H1 (cell line): ENCODE results near the gene CHRNG. TPM values are rescaled to one million over a fixed set of nuclear protein-coding genes. Genes with fewer than 3 reads are reported as not detected.

ENCODE experiments used
- CTCF ChIA-PET: fragments of 300-600 bp; sonication (Branson Sonifier 250); formaldehyde crosslinking; loops from one replicate; lab custom pipeline; 2021; ENCODE audit not compliant: partially characterized antibody; lab: Charles Lee
- POLR2A ChIA-PET: fragments of 300-600 bp; sonication (Branson Sonifier 250); formaldehyde crosslinking; loops from one replicate; lab custom pipeline; 2021; ENCODE audit warnings: inconsistent platforms; ENCODE audit not compliant: partially characterized antibody; lab: Charles Lee
- DNase-seq, 2 experiments: peaks; one replicate each; pipeline versions ENCODE4 v3.0.0 to v3.0.0-alpha.2; 2010 to 2022; ENCODE audit warnings: low spot score in 2 of 2, low read depth in 1 of 2, mixed read lengths in 1 of 2
- FAIRE-seq: peaks from 2 replicates; lab custom pipeline; 2011; peaks lifted over from hg19 to GRCh38; lab: Jason Lieb, UNC
- H2AFZ ChIP-seq: 2 replicates; pipeline ENCODE4 v1.8.1; 2012; ENCODE audit warnings: low read length, inconsistent platforms
- H2AK5ac ChIP-seq: 2 replicates; pipeline ENCODE4 v1.6.1; 2013; ENCODE audit warnings: low read depth, low read length
- H2BK120ac ChIP-seq: replicated peaks from 2 replicates; pipeline ENCODE3; 2013; ENCODE audit warnings: low read depth, low read length, inconsistent platforms
- H2BK12ac ChIP-seq: 2 replicates; pipeline ENCODE4 v1.6.1; 2013; ENCODE audit warnings: low read depth, low read length
- H2BK15ac ChIP-seq: 2 replicates; pipeline ENCODE4 v1.6.1; 2013; ENCODE audit warnings: low read length
- H2BK20ac ChIP-seq: 2 replicates; pipeline ENCODE4 v1.6.1; 2013; ENCODE audit warnings: low read length
- H2BK5ac ChIP-seq: 2 replicates; pipeline ENCODE4 v1.6.1; 2013; ENCODE audit warnings: low read depth, low read length
- H3K14ac ChIP-seq: 2 replicates; pipeline ENCODE4 v1.6.1; 2013; ENCODE audit warnings: inconsistent platforms; ENCODE audit not compliant: insufficient read length
- H3K18ac ChIP-seq: 2 replicates; pipeline ENCODE4 v1.6.1; 2013; ENCODE audit warnings: low read length; ENCODE audit errors: extremely low read depth
- H3K23ac ChIP-seq: 2 replicates; pipeline ENCODE4 v1.6.1; 2013; ENCODE audit warnings: inconsistent platforms; ENCODE audit not compliant: insufficient read length
- H3K23me2 ChIP-seq: 2 replicates; pipeline ENCODE4 v1.6.1; 2013; ENCODE audit warnings: low read depth, low read length
- H3K27ac ChIP-seq: 2 replicates; pipeline ENCODE4 v1.6.1; 2011; ENCODE audit warnings: low read depth, low read length, inconsistent platforms
- H3K27me3 ChIP-seq, 4 experiments: replicated peaks in 1 of 4; 1 replicate in 1 of 4; 2 replicates in 3 of 4; pipeline versions ENCODE4 v1.6.1 to v1.8.1; 2011 to 2013; ENCODE audit warnings: low read length in 3 of 4, mild to moderate bottlenecking in 3 of 4, inconsistent platforms in 2 of 4, mixed read lengths in 2 of 4, moderate library complexity in 1 of 4; ENCODE audit not compliant: control insufficient read depth in 3 of 4, insufficient read depth in 3 of 4; ENCODE audit errors: extremely low read depth in 1 of 4
- H3K36me3 ChIP-seq, 4 experiments: 2 replicates each; pipeline versions ENCODE4 v1.6.1 to v1.8.1; 2011 to 2013; ENCODE audit warnings: mild to moderate bottlenecking in 4 of 4, low read length in 3 of 4, moderate library complexity in 2 of 4, control low read depth in 1 of 4, inconsistent platforms in 1 of 4; ENCODE audit not compliant: insufficient read depth in 4 of 4, control insufficient read depth in 2 of 4
- H3K4ac ChIP-seq: replicated peaks from 2 replicates; pipeline ENCODE3; 2013; ENCODE audit warnings: low read length, low read depth, mixed read lengths, inconsistent platforms; ENCODE audit not compliant: insufficient read length
- H3K4me1 ChIP-seq, 4 experiments: replicated peaks in 1 of 4; 1 replicate in 1 of 4; 2 replicates in 3 of 4; pipeline versions ENCODE4 v1.6.1 to v1.8.1; 2011 to 2013; ENCODE audit warnings: low read length in 3 of 4, inconsistent platforms in 2 of 4, mixed read lengths in 1 of 4; ENCODE audit not compliant: insufficient read depth in 4 of 4, control insufficient read depth in 3 of 4
- H3K4me2 ChIP-seq, 2 experiments: 2 replicates each; pipeline versions ENCODE4 v1.6.1 to v1.8.1; 2011 to 2013; ENCODE audit warnings: low read depth in 2 of 2, low read length in 2 of 2, control low read depth in 1 of 2, inconsistent platforms in 1 of 2, mild to moderate bottlenecking in 1 of 2; ENCODE audit not compliant: insufficient read depth in 1 of 2
- H3K4me3 ChIP-seq, 4 experiments: fragments of 200-600, 300-600 bp in 1 of 4; sonication (generic), shearing (Covaris generic), sonication (Bioruptor Twin) in 1 of 4; 2 replicates each; pipeline versions ENCODE4 v1.5.1 to v1.8.1; 2011 to 2016; ENCODE audit warnings: low read length in 4 of 4, low read depth in 3 of 4, control low read depth in 2 of 4, inconsistent platforms in 2 of 4, mild to moderate bottlenecking in 2 of 4, mixed read lengths in 1 of 4, moderate library complexity in 1 of 4; ENCODE audit not compliant: insufficient read depth in 2 of 4; ENCODE audit errors: extremely low read depth in 1 of 4
- H3K56ac ChIP-seq: replicated peaks from 2 replicates; pipeline ENCODE3; 2013; ENCODE audit warnings: low read depth, mild to moderate bottlenecking, mixed read lengths, low read length, inconsistent platforms; ENCODE audit not compliant: insufficient read length
- H3K79me1 ChIP-seq: 2 replicates; pipeline ENCODE4 v1.6.1; 2013; ENCODE audit warnings: low read depth, low read length, control low read depth
- H3K79me2 ChIP-seq, 2 experiments: 2 replicates each; pipeline versions ENCODE4 v1.6.1 to v1.8.1; 2012 to 2013; ENCODE audit warnings: low read length in 2 of 2, mild to moderate bottlenecking in 2 of 2, inconsistent platforms in 1 of 2; ENCODE audit not compliant: insufficient read depth in 2 of 2, control insufficient read depth in 1 of 2
- H3K9ac ChIP-seq, 4 experiments: replicated peaks in 1 of 4; 1 replicate in 1 of 4; 2 replicates in 3 of 4; pipeline versions ENCODE4 v1.6.1 to v1.8.1; 2011 to 2013; ENCODE audit warnings: low read depth in 3 of 4, low read length in 3 of 4, control low read depth in 2 of 4, mild to moderate bottlenecking in 2 of 4, moderate library complexity in 2 of 4, inconsistent platforms in 1 of 4; ENCODE audit errors: extremely low read depth in 1 of 4
- H3K9me3 ChIP-seq, 2 experiments: 2 replicates each; pipeline versions ENCODE4 v1.6.1 to v1.8.1; 2012 to 2013; ENCODE audit warnings: mild to moderate bottlenecking in 2 of 2, moderate library complexity in 2 of 2, control low read depth in 1 of 2, inconsistent platforms in 1 of 2, low read depth in 1 of 2, low read length in 1 of 2, mixed read lengths in 1 of 2; ENCODE audit not compliant: insufficient read depth in 2 of 2
- H4K20me1 ChIP-seq, 2 experiments: replicated peaks in 1 of 2; 2 replicates each; pipeline versions ENCODE3 to v1.8.1; 2011 to 2013; ENCODE audit warnings: inconsistent platforms in 2 of 2, low read length in 2 of 2, mild to moderate bottlenecking in 1 of 2; ENCODE audit not compliant: insufficient read depth in 2 of 2, control insufficient read depth in 1 of 2
- H4K5ac ChIP-seq: 2 replicates; pipeline ENCODE4 v1.6.1; 2013; ENCODE audit warnings: low read length, low read depth, mixed read lengths, inconsistent platforms; ENCODE audit not compliant: insufficient read length
- H4K8ac ChIP-seq: 2 replicates; pipeline ENCODE4 v1.8.0; 2013; ENCODE audit warnings: mild to moderate bottlenecking, moderate library complexity, low read length, inconsistent platforms; ENCODE audit not compliant: insufficient read depth; ENCODE audit errors: extremely low read depth
- H4K91ac ChIP-seq: replicated peaks from 2 replicates; pipeline ENCODE3; 2013; ENCODE audit warnings: low read length, mixed read lengths, inconsistent platforms; ENCODE audit not compliant: insufficient read length
- CEBPB ChIP-seq: IDR thresholded peaks from 2 replicates; pipeline ENCODE4 v1.6.1; 2012; ENCODE audit warnings: low read depth, low read length
- RNF2 ChIP-seq: fragments of 200-900, 300-1000 bp; sonication (generic); IDR thresholded peaks from 2 replicates; pipeline ENCODE4 v1.7.1; 2016; ENCODE audit warnings: borderline replicate concordance, low read depth, mild to moderate bottlenecking, antibody characterized with exemption, low read length; ENCODE audit not compliant: poor library complexity, severe bottlenecking; ENCODE audit errors: missing control alignments
- WGBS, 2 experiments: shearing (Covaris generic) in 1 of 2; methylation state at CpG; one replicate each; pipeline versions ENCODE4 v1.1.6 to v1.1.7; 2013 to 2015; ENCODE audit warnings: low lambda C conversion rate in 2 of 2, mixed read lengths in 2 of 2, inconsistent platforms in 1 of 2, low coverage in 1 of 2, missing lambda C conversion rate in 1 of 2; ENCODE audit not compliant: insufficient replicate concordance in 2 of 2, insufficient coverage in 1 of 2, insufficient read length in 1 of 2; ENCODE audit errors: extremely low coverage in 1 of 2, missing lambda C conversion rate in 1 of 2; 5-methylcytosine and 5-hydroxymethylcytosine counted together
- polyA plus RNA-seq, 7 experiments: library from polyadenylated mRNA; depleted of rRNA in 3 of 7; stranded (reverse) in 5 of 7; unstranded in 2 of 7; fragments of >200 nt in 5 of 7; fragments of 200-250 nt in 2 of 7; gene quantifications; 1 replicate in 5 of 7; 2 replicates in 1 of 7; 4 replicates in 1 of 7; pipeline versions ENCODE4 v1.2.1 to v1.2.3, GENCODE V29; 2011 to 2013; ENCODE audit warnings: missing spikeins in 2 of 7, mixed read lengths in 2 of 7
- total RNA-seq: library from RNA; stranded (reverse); fragmentation: NEBNext Ultra II Directional; extraction: Animal tissue kit (Norgen Biotek cat#: 25700); gene quantifications from 2 replicates; pipeline ENCODE4 v1.2.1, GENCODE V29; 2021

The CHRNG gene
- total and polyA plus RNA-seq, 2 of the 8 experiments (the other 6 are each of a cell fraction or from before 2014, with no cell fraction given) = 0.05 TPM; not detected in 1

- H2AFZ ChIP-seq = no peak overlapping the region
- no peak overlapping the region for H3K4ac ChIP-seq
- no peak overlapping the region for H2AK5ac ChIP-seq
- no peak overlapping the region for H4K5ac ChIP-seq
- no peak overlapping the region for H4K8ac ChIP-seq
- no peak overlapping the region for H3K14ac ChIP-seq
- no peak overlapping the region for H3K9ac ChIP-seq
- no peak overlapping the region for H2BK12ac ChIP-seq
- H3K79me2 ChIP-seq = peaks cover 0 to 15% of the 10 kb centered on the region in 2 experiments; a peak in 2 of 4 replicates
- no peaks in the 10 kb centered on the region for H3K23me2 ChIP-seq
- H3K36me3 ChIP-seq = peaks cover 0 to 9% (median under 1%) of the 10 kb centered on the region in 4 experiments; a peak in 2 of 8 replicates
- H3K23ac ChIP-seq = no peak overlapping the region
- H3K9me3 ChIP-seq = no peaks in the 10 kb centered on the region
- H3K4me2 ChIP-seq = no peak overlapping the region
- H3K27ac ChIP-seq = no peak overlapping the region
- no peak overlapping the region for H3K56ac ChIP-seq
- H3K18ac ChIP-seq = no peak overlapping the region
- H3K4me3 ChIP-seq = no peak overlapping the region
- no peaks in the 10 kb centered on the region for H3K27me3 ChIP-seq
- ChIA-PET POLR2A (no interaction called here), CTCF (no interaction called here)
- peaks cover 0 to 14% (median 8%) of the 10 kb centered on the region in 4 experiments; a peak in 6 of 7 replicates for H3K4me1 ChIP-seq
- no peak overlapping the region for H2BK15ac ChIP-seq
- no peak overlapping the region for H2BK5ac ChIP-seq
- no peak overlapping the region for H2BK20ac ChIP-seq
- no peak overlapping the region for H4K91ac ChIP-seq
- H4K20me1 ChIP-seq = peaks cover 4 to 9% of the 10 kb centered on the region in 2 experiments
- WGBS, 2 experiments = 86% methylated on average over 14 of the region's 14 CpGs; no CpG with 5 or more reads in 1 of the 2 experiments
- peaks cover 5% of the 10 kb centered on the region; the same call in 1 of the 2 replicates for H3K79me1 ChIP-seq
- no peak overlapping the region for H2BK120ac ChIP-seq
- no peak for DNase-seq
- FAIRE-seq = no peak
- TF ChIP-seq CEBPB = no peak
- no peak for TF ChIP-seq RNF2
Measured at GRCh38 chr2:232543491-232543890, 4.0 kb downstream of the CHRNG start.
